NT2/D1 (cell line): ENCODE data around the gene TRABD.

Source experiments
- DNase-seq: peaks from one replicate; pipeline ENCODE4 v3.0.0-alpha.2; 2011; ENCODE audit warnings: low read depth, low spot score
- H3K27me3 ChIP-seq: 2 replicates; pipeline ENCODE4 v1.6.0; 2011; ENCODE audit warnings: mild to moderate bottlenecking; ENCODE audit not compliant: insufficient read length, insufficient read depth
- H3K36me3 ChIP-seq: 2 replicates; pipeline ENCODE4 v1.6.1; 2011; ENCODE audit warnings: mild to moderate bottlenecking, low read length, mixed read lengths; ENCODE audit not compliant: insufficient read depth, insufficient read length
- H3K4me1 ChIP-seq: 2 replicates; pipeline ENCODE4 v1.5.1; 2011; ENCODE audit not compliant: insufficient read depth, insufficient read length
- H3K4me3 ChIP-seq: 2 replicates; pipeline ENCODE4 v1.5.1; 2011; ENCODE audit warnings: low read depth; ENCODE audit not compliant: insufficient read length
- H3K9ac ChIP-seq: 2 replicates; pipeline ENCODE4 v1.6.0; 2011; ENCODE audit warnings: low read depth; ENCODE audit not compliant: insufficient read length
- H3K9me3 ChIP-seq: 2 replicates; pipeline ENCODE4 v1.5.1; 2011; ENCODE audit warnings: mild to moderate bottlenecking, low read length; ENCODE audit not compliant: insufficient read depth
- SUZ12 ChIP-seq: IDR thresholded peaks from 2 replicates; pipeline ENCODE4 v1.6.1; 2011; ENCODE audit not compliant: insufficient read length, insufficient read depth; ENCODE audit errors: extremely low read depth
- YY1 ChIP-seq: IDR thresholded peaks from 2 replicates; pipeline ENCODE4 v1.6.1; 2011; ENCODE audit not compliant: insufficient read length, insufficient read depth
- ZNF274 ChIP-seq: IDR thresholded peaks from 2 replicates; pipeline ENCODE4 v1.6.1; 2011; ENCODE audit warnings: mild to moderate bottlenecking, low read depth, low read length

The TRABD gene

GRCh38 chr22:50174382-50175190 lies 11.1 kb upstream of the TRABD start:
- Histone ChIP-seq H3K27me3 (peaks cover 15% of the 10 kb centered on the region), H3K4me1 (peaks cover 12% of the 10 kb centered on the region), H3K9ac (no peak overlapping the region), H3K9me3 (no peaks in the 10 kb centered on the region), H3K4me3 (no peak overlapping the region), H3K36me3 (no peaks in the 10 kb centered on the region)
- TF ChIP-seq SUZ12, result no peak
- TF ChIP-seq YY1, result no peak
- TF ChIP-seq ZNF274, result no peak
- DNase-seq, result no peak

GRCh38 chr22:50175191-50175461 lies 10.6 kb upstream of the TRABD start:
- Histone ChIP-seq H3K9ac (no peak overlapping the region), H3K4me3 (no peak overlapping the region), H3K4me1 (peaks cover 12% of the 10 kb centered on the region), H3K27me3 (peaks cover 15% of the 10 kb centered on the region), H3K36me3 (no peaks in the 10 kb centered on the region), H3K9me3 (no peaks in the 10 kb centered on the region)
- DNase-seq, result no peak
- TF ChIP-seq YY1, result no peak
- TF ChIP-seq SUZ12, result no peak

- no peak for TF ChIP-seq YY1
- TF ChIP-seq ZNF274, result no peak
- no peak for TF ChIP-seq SUZ12
- Histone ChIP-seq H3K9ac (no peak overlapping the region), H3K4me1 (peaks cover 12% of the 10 kb centered on the region), H3K27me3 (peaks cover 9% of the 10 kb centered on the region), H3K36me3 (no peaks in the 10 kb centered on the region), H3K4me3 (no peak overlapping the region), H3K9me3 (no peaks in the 10 kb centered on the region)
- no peak for DNase-seq
Observed at GRCh38 chr22:50175921-50176849, 9.5 kb upstream of the TRABD start.

- DNase-seq, result no peak
- H3K4me1 ChIP-seq, result peaks cover 7% of the 10 kb centered on the region
- H3K27me3 ChIP-seq, result peaks cover 1% of the 10 kb centered on the region
- no peaks in the 10 kb centered on the region for H3K36me3 ChIP-seq
- H3K4me3 ChIP-seq, result no peak overlapping the region
- no peak overlapping the region for H3K9ac ChIP-seq
- no peaks in the 10 kb centered on the region for H3K9me3 ChIP-seq
- TF ChIP-seq SUZ12 (no peak), YY1 (no peak), ZNF274 (no peak)
Observed at GRCh38 chr22:50176850-50177536, 8.7 kb upstream of the TRABD start.

GRCh38 chr22:50177537-50178470 lies 7.9 kb upstream of the TRABD start:
- Histone ChIP-seq H3K9ac (no peak overlapping the region), H3K27me3 (no peaks in the 10 kb centered on the region), H3K4me3 (no peak overlapping the region), H3K36me3 (no peaks in the 10 kb centered on the region), H3K4me1 (peaks cover 7% of the 10 kb centered on the region), H3K9me3 (no peaks in the 10 kb centered on the region)
- TF ChIP-seq ZNF274, result no peak
- no peak for TF ChIP-seq SUZ12
- no peak for TF ChIP-seq YY1
- no peak for DNase-seq

GRCh38 chr22:50178471-50178864 lies 7.2 kb upstream of the TRABD start:
- no peak overlapping the region for H3K4me3 ChIP-seq
- no peaks in the 10 kb centered on the region for H3K36me3 ChIP-seq
- H3K27me3 ChIP-seq, result no peaks in the 10 kb centered on the region
- TF ChIP-seq YY1 (no peak), SUZ12 (no peak), ZNF274 (no peak)
- H3K4me1 ChIP-seq, result peaks cover 7% of the 10 kb centered on the region
- no peak for DNase-seq
- no peak overlapping the region for H3K9ac ChIP-seq
- H3K9me3 ChIP-seq, result no peaks in the 10 kb centered on the region
